GM10266 (cell line): Measurements from ENCODE around the gene NLRC3.

Experiments used
- DNase-seq: peaks from one replicate; pipeline ENCODE4 v3.0.0; 2012; ENCODE audit errors: extremely low spot score
- CTCF ChIP-seq: IDR thresholded peaks from 2 replicates; pipeline ENCODE4 v1.5.1; 2012; ENCODE audit warnings: mild to moderate bottlenecking, low read depth; ENCODE audit not compliant: control insufficient read depth, insufficient read depth; ENCODE audit errors: missing control alignments

NLRC3 gene

GRCh38 chr16:3546986-3547682 lies 30.1 kb downstream of the NLRC3 start:
- no peak for TF ChIP-seq CTCF
- DNase-seq = no peak

- TF ChIP-seq CTCF = no peak
- DNase-seq = no peak
Measured at GRCh38 chr16:3542601-3543373, 34.4 kb downstream of the NLRC3 start.

- TF ChIP-seq CTCF = no peak
- DNase-seq = no peak
Measured at GRCh38 chr16:3541527-3542155, 35.6 kb downstream of the NLRC3 start.

- no peak for TF ChIP-seq CTCF
- no peak for DNase-seq
Measured at GRCh38 chr16:3538222-3538621, 39.0 kb downstream of the NLRC3 start.

- DNase-seq = no peak
- no peak for TF ChIP-seq CTCF
Measured at GRCh38 chr16:3536851-3537250, 40.4 kb downstream of the NLRC3 start.

GRCh38 chr16:3536271-3536731 lies 40.9 kb downstream of the NLRC3 start:
- DNase-seq = no peak
- TF ChIP-seq CTCF = no peak
